HPDE6-E6E7 (cell line): ENCODE data around the gene KCNQ5.

ENCODE experiments used
- DNase-seq: peaks from one replicate; pipeline ENCODE4 v3.0.0; 2011; ENCODE audit warnings: missing footprints; ENCODE audit errors: extremely low spot score

KCNQ5 gene

GRCh38 chr6:72741083-72741482 is 119.2 kb downstream of the KCNQ5 start:
- DNase-seq: no peak

- DNase-seq: no peak
Measured at GRCh38 chr6:72742001-72742673, 120.3 kb downstream of the KCNQ5 start.

- DNase-seq: peak; percentile 67
Measured at GRCh38 chr6:72746276-72746675, 124.4 kb downstream of the KCNQ5 start.

GRCh38 chr6:72748759-72749158 is 126.9 kb downstream of the KCNQ5 start:
- DNase-seq: peak; percentile 26

GRCh38 chr6:72755752-72756151 is 133.9 kb downstream of the KCNQ5 start:
- no peak for DNase-seq

GRCh38 chr6:72757048-72757447 is 135.2 kb downstream of the KCNQ5 start:
- no peak for DNase-seq

GRCh38 chr6:72757926-72758325 is 136.1 kb downstream of the KCNQ5 start:
- DNase-seq: no peak

- no peak for DNase-seq
Measured at GRCh38 chr6:72758901-72759300, 137.0 kb downstream of the KCNQ5 start.

- DNase-seq: no peak
Measured at GRCh38 chr6:72760114-72760793, 138.4 kb downstream of the KCNQ5 start.

- DNase-seq: no peak
Measured at GRCh38 chr6:72761761-72762160, 139.9 kb downstream of the KCNQ5 start.

GRCh38 chr6:72769459-72770125 is 147.7 kb downstream of the KCNQ5 start:
- DNase-seq: no peak

GRCh38 chr6:72770959-72771358 is 149.1 kb downstream of the KCNQ5 start:
- DNase-seq: no peak

- DNase-seq: no peak
Measured at GRCh38 chr6:72776456-72776855, 154.6 kb downstream of the KCNQ5 start.

GRCh38 chr6:72781624-72782023 is 159.8 kb downstream of the KCNQ5 start:
- DNase-seq: no peak

- DNase-seq: no peak
Measured at GRCh38 chr6:72783035-72783434, 161.2 kb downstream of the KCNQ5 start.

- no peak for DNase-seq
Measured at GRCh38 chr6:72783666-72784065, 161.8 kb downstream of the KCNQ5 start.

GRCh38 chr6:72784071-72784470 is 162.2 kb downstream of the KCNQ5 start:
- DNase-seq: no peak

- no peak for DNase-seq
Measured at GRCh38 chr6:72784581-72784980, 162.7 kb downstream of the KCNQ5 start.

- DNase-seq: peak; percentile 84
Measured at GRCh38 chr6:72787391-72788031, 165.6 kb downstream of the KCNQ5 start.

- peak; percentile 64 for DNase-seq
Measured at GRCh38 chr6:72788188-72788587, 166.3 kb downstream of the KCNQ5 start.

- DNase-seq: no peak
Measured at GRCh38 chr6:72789145-72789544, 167.3 kb downstream of the KCNQ5 start.

- no peak for DNase-seq
Measured at GRCh38 chr6:72792692-72793091, 170.8 kb downstream of the KCNQ5 start.
